CD4-positive, alpha-beta T cell treated with Interferon alpha-2 for 1 hour (primary cell): ENCODE data around the gene VSIG10.

Experiments used
- DNase-seq, 2 donors: peaks; one replicate each; pipeline ENCODE4 v3.0.0-alpha.2; 2020 to 2022

The VSIG10 gene

GRCh38 chr12:118059341-118060191 is 44.2 kb downstream of the VSIG10 start:
- DNase-seq, result peak in 1 of 2 donors; percentile 44

GRCh38 chr12:118058881-118059280 is 44.9 kb downstream of the VSIG10 start:
- peak in 1 of 2 donors; percentile 41 for DNase-seq

GRCh38 chr12:118058227-118058626 is 45.6 kb downstream of the VSIG10 start:
- no peak for DNase-seq

GRCh38 chr12:118055865-118056773 is 47.7 kb downstream of the VSIG10 start:
- no peak for DNase-seq

- peak; percentile 70 to 84 for DNase-seq
Observed at GRCh38 chr12:118055144-118055557, 48.7 kb downstream of the VSIG10 start.

- peak in 1 of 2 donors; percentile 56 for DNase-seq
Observed at GRCh38 chr12:118053071-118053985, 50.5 kb downstream of the VSIG10 start.

GRCh38 chr12:118052324-118053070 is 51.3 kb downstream of the VSIG10 start:
- no peak for DNase-seq

- no peak for DNase-seq
Observed at GRCh38 chr12:118050972-118051910, 52.6 kb downstream of the VSIG10 start.

GRCh38 chr12:118046430-118046829 is 57.4 kb downstream of the VSIG10 start:
- no peak for DNase-seq

GRCh38 chr12:118044577-118044976 is 59.2 kb downstream of the VSIG10 start:
- DNase-seq, result no peak

- no peak for DNase-seq
Observed at GRCh38 chr12:118044075-118044474, 59.7 kb downstream of the VSIG10 start.

GRCh38 chr12:118042091-118042490 is 61.7 kb downstream of the VSIG10 start:
- no peak for DNase-seq

- DNase-seq, result no peak
Observed at GRCh38 chr12:118038137-118038536, 65.7 kb downstream of the VSIG10 start.

GRCh38 chr12:118036672-118037411 is 67.0 kb downstream of the VSIG10 start:
- no peak for DNase-seq

- DNase-seq, result no peak
Observed at GRCh38 chr12:118035190-118036041, 68.4 kb downstream of the VSIG10 start.

- DNase-seq, result no peak
Observed at GRCh38 chr12:118034429-118035189, 69.2 kb downstream of the VSIG10 start.

- DNase-seq, result no peak
Observed at GRCh38 chr12:118033902-118034301, 69.9 kb downstream of the VSIG10 start.

GRCh38 chr12:118033323-118033722 is 70.5 kb downstream of the VSIG10 start:
- no peak for DNase-seq
